ENCODE measurements around the gene PTGS2.

- TF ChIP-seq CTCF (IDR thresholded peaks at IDR 0.05) (no peak), POLR2A (IDR thresholded peaks at IDR 0.05) (no peak), EP300 (IDR thresholded peaks at IDR 0.05) (no peak)
Measured at GRCh38 chr1:186670297-186671135, 9.7 kb downstream of the PTGS2 start.

Data from ovary (tissue), 3 donors.